GM18502 (cell line): ENCODE results near the gene PANK4.

Experiments
- ATAC-seq: cut with Tn5 transposase; IDR thresholded peaks from one replicate; pipeline ENCODE4 v1.9.1; 2021; ENCODE audit warnings: mild to moderate bottlenecking; ENCODE audit not compliant: unreplicated experiment, poor library complexity

Gene PANK4

DNA sequence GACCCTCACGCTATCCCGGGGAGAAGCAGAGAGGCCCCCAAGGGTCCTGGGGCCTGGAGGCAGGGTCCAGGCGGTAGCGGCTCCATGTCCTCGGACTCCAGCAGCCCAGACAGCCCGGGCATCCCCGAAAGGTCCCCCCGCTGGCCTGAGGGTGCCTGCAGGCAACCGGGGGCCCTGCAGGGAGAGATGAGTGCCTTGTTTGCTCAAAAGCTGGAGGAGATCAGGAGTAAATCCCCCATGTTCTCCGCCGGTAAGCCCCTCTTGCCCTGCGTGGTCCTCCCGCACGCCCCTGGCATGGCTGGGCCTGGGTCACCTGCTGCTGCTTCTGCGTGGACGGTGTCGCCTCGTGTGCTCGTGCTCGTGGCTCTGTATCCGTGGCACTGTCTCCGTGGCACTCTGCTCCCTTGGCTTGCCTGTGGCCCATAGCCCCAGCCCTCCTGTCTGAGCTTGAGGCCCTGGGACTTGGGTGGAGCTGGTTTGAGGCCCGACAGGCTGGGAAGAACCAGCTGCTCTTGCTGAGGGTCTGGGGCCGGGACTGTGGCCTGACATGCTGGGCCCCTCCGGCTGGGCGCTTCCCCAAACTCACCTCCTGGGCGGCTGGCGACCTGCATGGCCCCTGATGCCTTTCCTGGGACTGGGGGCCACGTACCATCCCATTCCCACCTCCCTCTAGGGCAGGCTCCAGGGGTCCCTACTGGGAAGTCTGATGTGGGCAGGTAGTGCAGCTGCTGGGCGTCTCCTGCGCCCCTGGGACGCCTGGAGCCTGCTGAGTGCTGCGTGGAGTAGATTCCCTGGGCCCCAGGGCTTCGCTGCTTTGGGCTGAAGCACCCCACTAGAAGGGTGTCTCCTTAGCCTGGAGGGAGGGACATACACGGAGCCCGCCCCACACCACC, 23.5 kb downstream of the PANK4 start:
- ATAC-seq = no peak

DNA sequence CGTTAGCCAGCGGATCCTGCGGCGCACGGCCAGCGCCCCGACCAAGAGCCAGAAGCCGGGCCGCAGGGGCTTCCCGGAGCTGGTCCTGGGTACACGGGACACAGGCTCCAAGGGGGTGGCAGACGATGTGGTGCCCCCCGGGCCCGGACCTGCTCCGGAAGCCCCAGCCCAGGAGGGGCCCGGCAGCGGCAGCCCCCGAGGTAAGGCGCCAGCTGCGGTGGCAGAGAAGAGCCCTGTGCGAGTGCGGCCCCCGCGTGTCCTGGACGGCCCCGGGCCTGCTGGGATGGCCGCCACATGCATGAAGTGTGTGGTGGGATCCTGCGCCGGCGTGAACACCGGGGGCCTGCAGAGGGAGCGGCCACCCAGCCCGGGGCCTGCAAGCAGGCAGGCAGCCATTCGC, 24.2 kb downstream of the PANK4 start:
- ATAC-seq = no peak

DNA sequence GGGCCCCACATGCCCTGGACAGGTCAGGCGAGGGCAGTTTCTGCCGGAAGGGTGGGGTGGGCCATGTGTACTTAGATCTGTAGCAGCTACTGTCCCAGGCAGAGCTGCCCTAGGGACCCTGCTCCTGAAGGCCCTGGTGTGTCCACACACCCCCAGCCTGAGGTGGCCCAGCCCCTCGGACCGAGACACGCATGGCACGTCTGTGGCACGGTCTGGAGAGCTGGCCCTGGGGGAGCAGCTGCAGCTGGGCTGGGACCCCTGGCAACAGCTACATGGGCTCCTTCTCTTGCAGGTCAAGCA, 24.6 kb downstream of the PANK4 start:
- ATAC-seq = no peak

DNA sequence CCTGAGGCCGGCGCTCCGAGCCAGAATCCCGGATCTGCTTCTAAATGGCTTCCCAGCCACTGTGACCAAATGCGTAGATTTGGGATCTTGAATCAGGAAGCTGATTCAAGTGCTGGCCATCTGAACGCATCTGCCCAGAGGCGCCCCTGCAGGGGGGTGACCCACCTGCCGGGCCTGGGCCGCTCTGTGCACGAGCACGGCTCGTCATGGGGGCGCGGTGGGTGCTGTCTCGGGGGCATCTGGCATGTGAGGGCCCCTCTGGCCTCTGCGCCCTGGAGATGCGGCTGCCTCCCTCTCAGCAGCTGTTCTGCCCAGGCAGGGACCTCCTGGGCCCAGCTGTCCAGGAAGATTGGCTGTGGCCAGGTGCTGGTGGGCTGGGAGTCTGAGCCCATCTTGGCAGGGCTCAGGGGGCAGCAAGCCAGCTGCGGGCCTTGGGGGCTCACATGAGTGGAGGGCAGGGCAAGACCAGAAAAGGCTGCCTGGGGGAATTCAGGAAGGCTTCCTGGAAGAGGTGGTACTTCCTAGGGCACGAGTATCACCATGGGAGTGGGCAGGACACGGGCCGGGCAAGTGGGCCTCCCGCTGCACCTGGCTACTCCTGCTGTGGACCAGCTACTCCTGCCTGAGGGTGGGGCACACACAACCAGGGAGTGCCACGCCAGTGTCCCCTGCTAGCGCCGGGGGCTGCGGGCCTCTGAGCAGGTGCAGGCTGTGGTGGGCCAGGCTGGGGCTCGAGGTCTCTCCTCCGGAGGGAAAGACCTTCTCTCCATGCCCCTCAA, 25.2 kb downstream of the PANK4 start:
- ATAC-seq = no peak

DNA sequence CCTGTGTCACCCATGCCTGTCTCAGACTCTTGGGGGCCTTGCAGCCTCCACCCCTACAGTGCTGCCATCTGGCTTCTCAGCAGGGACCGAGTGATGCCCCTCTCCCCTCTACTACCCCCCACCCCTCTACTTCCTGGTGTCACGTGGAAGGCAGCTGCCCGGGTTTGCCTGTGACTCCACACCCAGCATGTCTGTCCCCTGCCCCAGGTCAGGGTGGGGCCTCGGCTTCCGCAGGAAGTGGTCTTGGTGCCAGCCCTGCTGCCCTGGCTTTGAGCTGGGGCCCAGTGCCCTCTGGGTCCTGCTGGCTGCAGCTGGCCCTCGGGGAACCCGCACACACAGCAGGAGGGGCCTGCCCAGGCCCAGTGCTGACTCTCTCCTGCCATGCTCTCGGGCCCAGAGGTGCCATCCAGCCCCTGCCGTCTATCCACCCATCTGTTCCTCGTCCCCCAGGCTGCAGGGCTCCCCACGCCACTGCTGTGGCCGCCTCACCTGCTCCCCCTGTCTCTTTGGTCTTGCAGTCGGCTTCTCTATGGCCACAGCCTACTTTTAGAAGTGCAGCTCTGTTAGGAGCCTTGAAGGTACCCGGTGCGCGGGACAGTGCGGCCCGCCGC, 26.3 kb downstream of the PANK4 start:
- no peak for ATAC-seq

DNA sequence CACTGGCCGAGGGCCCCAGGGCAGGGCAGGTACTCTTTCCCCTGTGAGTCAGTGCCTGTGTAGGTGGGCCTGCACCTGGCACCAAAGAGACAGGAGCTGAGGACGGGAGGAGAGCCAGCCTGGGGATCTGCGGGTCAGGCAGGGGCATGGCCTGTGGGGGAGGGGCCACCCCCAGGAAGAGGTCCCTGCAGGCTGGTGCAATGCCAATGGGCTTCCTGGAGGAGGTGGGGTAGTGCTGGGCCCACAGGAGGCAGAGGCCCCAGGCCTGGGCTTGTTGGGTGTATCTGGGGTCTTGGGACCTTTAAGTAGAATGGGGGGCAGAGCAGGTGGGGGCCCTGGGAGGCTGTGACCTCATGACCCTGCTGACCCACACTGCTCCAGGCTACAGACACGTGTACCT, 27.1 kb downstream of the PANK4 start:
- ATAC-seq = no peak

DNA sequence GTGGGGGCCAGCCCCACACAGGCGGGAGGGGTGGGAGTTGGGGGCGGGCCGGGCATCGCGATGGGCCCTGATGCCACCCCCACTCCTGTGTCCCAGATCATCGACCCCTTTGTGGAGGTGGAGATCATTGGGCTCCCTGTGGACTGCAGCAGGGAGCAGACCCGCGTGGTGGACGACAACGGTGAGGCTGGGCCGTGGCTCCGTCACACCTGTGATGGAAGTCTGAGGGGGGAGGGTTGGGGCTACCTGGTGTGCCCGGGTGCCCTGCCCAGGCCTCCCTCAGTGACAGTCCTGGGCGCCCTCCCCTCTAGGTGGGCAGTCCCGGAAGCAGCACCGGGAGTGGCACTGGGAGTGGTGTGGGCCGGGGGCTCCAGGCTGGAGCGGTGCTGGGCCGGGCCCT, 27.7 kb downstream of the PANK4 start:
- no peak for ATAC-seq

DNA sequence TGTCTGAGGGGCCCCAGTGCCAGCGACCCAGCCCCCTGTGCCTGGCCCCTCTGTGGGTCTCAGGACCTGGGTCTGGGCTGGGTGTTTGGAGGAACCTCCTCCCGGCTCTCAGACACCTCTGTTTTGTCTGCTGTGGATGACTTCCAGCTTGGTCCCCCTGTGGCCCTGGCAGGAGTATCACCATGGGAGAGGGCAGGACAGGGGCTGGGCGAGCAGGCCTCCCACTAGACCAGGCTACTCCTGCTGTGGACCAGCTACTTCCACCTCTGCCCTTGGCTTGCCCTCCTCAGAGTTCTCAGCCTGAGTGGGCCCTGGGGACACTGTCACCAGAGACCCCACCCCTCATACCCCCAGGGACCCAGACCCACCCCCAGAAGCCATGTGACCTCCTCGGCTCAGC, 28.5 kb downstream of the PANK4 start:
- no peak for ATAC-seq

DNA sequence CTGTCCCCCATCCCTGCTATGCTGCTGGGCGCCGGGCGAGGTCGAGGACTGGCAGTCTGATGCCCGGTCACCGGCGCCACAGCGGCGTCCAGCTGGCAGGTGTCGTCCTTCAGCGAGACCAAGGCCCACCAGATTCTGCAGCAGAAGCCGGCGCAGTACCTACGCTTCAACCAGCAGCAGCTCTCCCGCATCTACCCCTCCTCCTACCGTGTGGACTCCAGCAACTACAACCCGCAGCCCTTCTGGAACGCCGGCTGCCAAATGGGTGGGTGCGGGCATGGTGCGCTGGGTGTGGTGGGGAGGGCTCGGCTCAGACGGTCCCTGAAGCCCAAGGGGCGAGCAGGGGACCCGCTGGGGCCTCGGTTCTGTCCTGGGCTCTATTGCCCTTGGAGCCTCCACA, 29.6 kb downstream of the PANK4 start:
- no peak for ATAC-seq

DNA sequence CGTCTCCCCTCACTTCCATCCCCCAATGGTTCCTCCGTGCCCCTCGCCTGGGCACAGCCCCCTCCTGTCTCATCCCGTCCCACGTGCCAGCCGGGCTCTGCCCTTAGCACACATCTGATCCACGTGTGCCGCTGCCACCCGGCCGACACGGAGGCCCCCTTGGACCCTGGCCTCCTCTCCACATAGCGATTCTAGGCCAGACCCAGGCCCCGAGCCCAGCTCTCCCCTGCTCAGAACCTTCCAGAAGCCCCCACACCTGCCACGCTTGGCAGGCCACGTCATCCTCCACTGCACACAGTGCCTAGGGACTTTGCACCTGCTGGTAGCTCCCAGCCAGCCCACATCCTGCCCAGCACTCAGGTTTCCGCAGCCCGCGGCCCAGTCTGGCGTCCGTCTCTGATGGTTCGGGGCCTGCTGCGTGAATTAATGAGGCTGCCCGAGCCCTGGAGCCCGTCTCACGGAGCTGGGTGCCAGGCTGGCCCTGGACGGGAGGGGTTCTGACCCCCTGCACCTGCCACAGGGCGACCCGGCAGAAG, 30.2 kb downstream of the PANK4 start:
- no peak for ATAC-seq

DNA sequence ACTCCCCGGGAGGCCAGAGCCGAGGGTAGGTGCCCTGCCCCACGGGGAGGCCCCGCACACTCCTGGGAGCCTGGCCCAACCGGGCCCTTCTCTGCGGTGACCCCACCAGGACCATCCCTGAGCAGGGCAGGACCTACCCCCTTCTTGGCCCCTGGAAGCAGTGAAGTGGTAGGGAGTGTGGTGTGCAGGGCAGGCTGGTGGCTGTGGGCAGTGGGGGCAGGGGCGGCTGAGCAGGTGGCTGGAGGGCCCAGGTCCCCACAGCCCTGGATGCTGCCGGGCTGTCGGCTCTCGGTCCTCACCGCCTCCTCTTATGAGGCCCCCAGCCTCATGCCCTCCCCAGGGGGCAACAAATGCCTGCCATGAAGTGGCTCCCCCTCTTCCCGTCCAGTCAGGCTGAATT, 30.9 kb downstream of the PANK4 start:
- ATAC-seq = no peak

DNA sequence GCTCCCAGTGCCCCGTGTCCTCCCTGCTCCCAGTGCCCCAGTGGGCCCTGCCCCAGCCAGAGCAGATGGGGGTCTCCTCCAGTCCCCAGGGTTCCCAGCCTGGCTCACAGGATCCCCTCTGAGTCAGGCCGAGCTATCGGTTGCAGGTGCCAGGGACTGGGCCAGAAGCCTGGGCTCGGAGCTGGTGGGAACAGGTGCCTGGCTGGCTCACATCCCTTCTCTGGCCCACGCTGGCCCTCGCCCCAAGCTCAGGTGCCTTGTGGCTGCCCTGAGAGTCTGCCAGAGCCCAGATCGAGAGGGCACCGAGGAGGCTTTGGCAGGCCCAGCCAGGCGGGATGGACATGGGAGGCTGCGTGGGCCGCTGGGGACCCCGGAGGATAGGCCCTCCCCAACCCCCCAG, 31.4 kb downstream of the PANK4 start:
- ATAC-seq = no peak

DNA sequence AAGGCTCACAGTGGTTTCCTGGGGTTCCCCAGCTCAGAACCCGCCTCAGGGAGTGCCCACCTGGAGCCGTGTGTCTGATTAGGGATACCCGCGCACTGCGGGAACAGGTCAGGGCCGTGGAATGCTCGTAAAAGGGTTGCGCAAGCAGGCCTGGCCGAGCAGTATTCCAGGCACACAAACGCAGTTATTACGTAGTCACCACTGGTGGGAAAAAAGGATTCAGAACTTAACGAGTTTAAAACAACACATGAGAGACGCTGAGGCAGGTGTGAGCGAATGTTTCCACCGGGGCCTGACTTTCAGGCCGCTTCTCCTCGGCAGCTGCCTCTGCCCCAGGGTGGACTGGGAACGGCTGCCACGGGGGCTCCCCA, 32.1 kb downstream of the PANK4 start:
- ATAC-seq = no peak

DNA sequence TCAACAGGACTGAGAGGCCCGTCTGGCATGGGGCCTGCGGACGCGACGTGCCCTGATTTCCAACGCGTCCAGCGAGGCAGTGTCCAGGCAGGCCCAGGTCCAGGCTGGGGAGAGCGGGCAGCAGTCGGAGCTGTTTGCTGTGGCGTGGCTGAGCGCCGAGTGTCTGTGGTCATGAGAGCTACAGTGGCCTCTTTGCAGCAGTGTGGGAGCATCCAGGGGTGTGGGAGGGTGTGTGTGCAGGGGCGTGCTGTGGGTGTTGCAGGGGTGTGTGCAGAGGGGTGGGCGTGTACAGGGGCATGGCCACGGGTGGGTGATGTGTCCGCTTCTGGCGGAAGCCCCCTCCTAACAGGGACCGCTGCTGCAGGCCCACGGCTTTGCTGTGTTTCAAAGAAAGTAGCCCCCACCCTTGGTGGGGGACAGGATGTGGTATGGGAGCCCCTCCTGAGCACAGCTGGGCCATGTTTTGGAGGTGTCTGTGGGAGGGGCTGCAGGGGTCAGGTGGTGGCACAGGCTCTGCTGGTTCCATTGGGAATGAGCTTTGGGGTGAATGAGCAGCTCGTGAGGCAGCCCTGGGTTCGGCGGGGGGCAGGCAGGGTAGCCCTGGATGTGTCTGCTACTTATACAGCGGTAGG, 32.6 kb downstream of the PANK4 start:
- ATAC-seq = no peak

DNA sequence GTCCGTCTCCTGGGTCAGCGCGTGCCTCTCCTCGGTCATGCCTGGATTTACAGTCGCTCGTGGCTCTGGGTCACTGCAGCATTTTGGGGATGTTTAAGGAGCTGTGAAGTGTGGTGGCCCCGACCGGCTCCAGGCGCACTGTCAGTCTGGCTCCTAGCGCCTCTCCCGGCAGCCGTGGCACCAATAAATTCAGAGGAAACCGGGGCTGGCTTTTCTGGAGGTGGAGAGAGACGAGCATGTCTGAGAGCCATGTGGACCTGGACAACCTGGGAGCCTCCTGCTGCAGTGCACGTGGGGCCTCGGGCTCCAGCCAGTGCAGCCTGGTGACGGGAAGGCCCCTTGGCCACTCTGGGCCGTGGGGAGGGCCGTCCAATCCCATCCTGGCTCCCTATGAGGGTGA, 33.2 kb downstream of the PANK4 start:
- ATAC-seq = no peak

DNA sequence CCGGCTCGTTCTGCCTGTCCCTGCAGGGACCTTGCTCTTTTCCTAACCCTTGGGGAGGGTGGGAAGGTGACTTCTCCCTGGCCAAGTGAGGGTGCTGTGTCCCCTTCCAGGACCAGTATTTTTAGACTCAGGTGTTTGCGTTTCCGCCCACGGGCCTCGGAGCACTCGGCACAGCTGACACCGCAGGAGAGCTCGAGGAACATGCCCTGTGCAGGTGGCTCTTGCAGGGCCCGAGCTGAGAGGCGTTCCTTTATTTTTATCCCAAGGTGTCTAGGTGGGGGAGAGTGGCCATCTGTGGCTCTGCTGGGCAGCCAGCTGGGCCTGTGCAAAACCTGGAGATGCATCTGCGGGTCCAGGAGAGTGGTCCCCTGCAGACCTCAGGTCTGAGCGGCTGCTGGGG, 34.3 kb downstream of the PANK4 start:
- no peak for ATAC-seq

DNA sequence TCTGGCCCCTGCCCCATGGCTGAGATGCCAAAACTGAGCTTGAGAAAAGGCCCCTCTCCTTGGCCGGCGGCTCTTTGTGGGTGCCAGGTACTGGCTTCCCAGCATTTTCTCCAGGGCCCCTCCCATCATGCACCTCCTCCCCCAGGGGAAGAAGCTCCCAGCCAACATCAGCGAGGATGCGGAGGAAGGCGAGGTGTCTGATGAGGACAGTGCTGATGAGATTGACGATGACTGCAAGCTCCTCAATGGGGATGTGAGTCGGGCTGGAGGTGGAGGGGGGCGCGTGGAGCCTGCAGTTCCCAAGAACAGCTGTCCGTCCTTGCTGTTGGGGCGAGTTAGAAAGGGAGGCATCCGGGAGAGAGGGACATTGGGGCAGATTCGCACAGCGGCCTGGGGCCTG, 36.8 kb downstream of the PANK4 start:
- ATAC-seq = no peak

DNA sequence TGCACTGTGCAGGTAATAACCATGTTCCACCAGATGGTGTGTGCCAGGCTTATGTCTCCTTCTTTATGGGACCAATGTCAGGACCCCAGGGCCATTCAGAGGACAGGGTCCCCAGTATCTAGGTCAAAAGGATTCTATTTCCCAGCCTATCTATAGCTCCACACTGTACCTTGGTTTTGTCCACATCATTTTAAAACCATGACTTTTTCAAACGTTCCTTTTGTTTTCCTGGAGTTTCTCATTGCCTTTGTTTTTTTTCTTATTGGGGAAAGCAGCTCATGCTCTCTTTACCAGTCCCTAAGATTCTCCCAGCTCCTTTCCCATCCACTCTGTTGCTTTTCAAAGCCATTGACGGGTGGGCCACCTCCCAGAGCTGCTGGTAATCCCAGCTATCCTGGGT, 37.7 kb downstream of the PANK4 start:
- no peak for ATAC-seq

DNA sequence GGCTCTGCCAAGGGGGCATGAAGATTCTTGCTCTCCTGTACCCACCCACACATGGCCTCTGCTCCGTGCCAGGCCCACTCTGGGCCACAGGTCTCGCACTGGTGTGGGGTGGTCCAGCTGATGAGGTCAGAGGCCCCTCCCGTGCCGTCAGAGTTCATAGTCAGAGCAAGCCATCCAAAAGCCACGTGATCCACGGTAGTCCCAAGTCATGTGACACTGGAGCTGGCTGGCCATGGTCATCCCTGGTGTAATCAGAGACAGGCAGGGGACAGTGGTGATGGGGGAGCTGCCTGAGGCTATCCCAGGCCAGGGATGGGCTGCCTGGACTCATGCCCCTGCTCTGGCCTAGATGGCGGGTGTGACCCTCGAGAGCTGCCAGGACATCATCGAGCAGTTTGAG, 39.8 kb downstream of the PANK4 start:
- no peak for ATAC-seq

DNA sequence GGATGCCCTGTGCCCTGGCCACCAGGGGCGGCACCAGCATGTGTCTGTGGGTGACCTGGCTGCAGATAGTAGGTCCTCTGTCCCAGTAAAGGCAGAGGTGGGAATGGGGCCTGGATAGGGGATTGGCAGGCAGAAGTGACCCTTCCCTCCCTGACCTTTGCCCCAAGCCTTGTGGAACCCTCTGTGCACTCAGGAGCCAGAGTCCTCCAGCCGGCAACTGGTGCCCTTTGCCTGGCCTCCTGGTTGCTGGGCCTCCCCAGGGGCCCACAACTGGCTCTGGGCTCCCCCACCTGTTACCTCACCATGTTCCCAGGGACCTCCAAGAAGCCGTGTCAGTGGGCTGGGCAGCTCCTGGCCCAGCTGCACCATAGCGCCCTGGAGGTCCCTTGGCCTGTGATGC, 40.4 kb downstream of the PANK4 start:
- no peak for ATAC-seq

DNA sequence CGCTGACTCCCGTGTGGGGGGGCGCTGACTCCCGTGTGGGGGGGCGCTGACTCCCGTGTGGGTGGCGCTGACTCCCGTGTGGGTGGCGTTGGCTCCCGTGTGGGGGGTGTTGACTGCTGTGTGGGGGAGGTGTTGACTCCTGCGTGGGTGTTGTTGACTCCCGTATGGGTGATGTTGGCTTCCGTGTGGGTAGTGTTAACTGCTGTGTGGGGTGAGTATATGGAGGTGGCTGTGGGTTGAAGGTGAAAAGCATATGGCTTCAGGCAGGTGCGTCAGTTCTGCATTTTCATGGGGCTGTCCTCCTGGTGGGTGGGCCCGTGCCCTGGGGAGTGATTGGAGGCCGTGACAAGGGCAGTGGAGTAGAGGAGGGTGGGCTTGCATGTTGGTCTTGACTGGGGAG, 42.4 kb downstream of the PANK4 start:
- no peak for ATAC-seq
